ENCODE data around the gene TTYH2. TPM values are rescaled to one million over a fixed set of nuclear protein-coding genes. Genes with fewer than 3 reads are reported as not detected.

The TTYH2 gene
- total and polyA plus RNA-seq, 2 experiments from 2014 or later, result 1.4 to 3.9 TPM

GRCh38 chr17:74219576-74220133 is 6.3 kb downstream of the TTYH2 start:
- H3K36me3 Mint-ChIP-seq (ENCODE audit: low read depth), result no peaks in the 10 kb centered on the region
- H3K4me3 ChIP-seq, result no peak overlapping the region
- H4K20me1 ChIP-seq (replicated peaks; ENCODE audit: insufficient read depth), result no peaks in the 10 kb centered on the region
- H3K27ac ChIP-seq (ENCODE audit: low read depth), result no peak overlapping the region
- no peak overlapping the region for H3K4me2 ChIP-seq
- DNase-seq (ENCODE audit: low spot score) (no peak), ATAC-seq (no peak)
- no peaks in the 10 kb centered on the region for H3K36me3 ChIP-seq (ENCODE audit: insufficient read depth)
- peaks cover under 1% of the 10 kb centered on the region; the same call in 1 of the 3 replicates for H3K4me1 Mint-ChIP-seq
- H3K4me3 Mint-ChIP-seq, result no peak overlapping the region; the same call in 2 of the 3 replicates
- TF ChIP-seq STAT1 (IDR thresholded peaks at IDR 0.05; ENCODE audit: unreplicated experiment), result no peak
- TF ChIP-seq REST (IDR thresholded peaks at IDR 0.05; ENCODE audit: unreplicated experiment), result no peak
- no peak for TF ChIP-seq ZNF114 (CRISPR knock-in tag; IDR thresholded peaks at IDR 0.05)
- TF ChIP-seq JUNB (IDR thresholded peaks at IDR 0.05; ENCODE audit: unreplicated experiment), result no peak
- H2AFZ ChIP-seq, result no peak overlapping the region
- no peaks in the 10 kb centered on the region for H3K4me1 ChIP-seq (ENCODE audit: insufficient read depth)
- H3K27me3 Mint-ChIP-seq (ENCODE audit: insufficient read depth, low read depth, poor library complexity), result peaks cover 13% of the 10 kb centered on the region
- no peaks in the 10 kb centered on the region for H3K9me3 Mint-ChIP-seq
- H3F3A ChIP-seq (replicated peaks; ENCODE audit: low read depth), result no peaks in the 10 kb centered on the region
- peaks cover 2% of the 10 kb centered on the region; the same call in 1 of the 2 replicates for H3K27me3 ChIP-seq (ENCODE audit: insufficient read depth)
- H3K27ac Mint-ChIP-seq, result no peak overlapping the region
- H3K9me2 ChIP-seq (ENCODE audit: insufficient read depth), result no peaks in the 10 kb centered on the region
- no peaks in the 10 kb centered on the region for H3K79me2 ChIP-seq (replicated peaks; ENCODE audit: insufficient read depth)

- Histone ChIP-seq H3K4me3 (no peak overlapping the region), H2AFZ (no peak overlapping the region), H3K36me3 (ENCODE audit: insufficient read depth) (no peaks in the 10 kb centered on the region), H3K4me1 (ENCODE audit: insufficient read depth) (no peaks in the 10 kb centered on the region), H3K9me2 (ENCODE audit: insufficient read depth) (no peaks in the 10 kb centered on the region), H3K79me2 (replicated peaks; ENCODE audit: insufficient read depth) (no peaks in the 10 kb centered on the region), H3K27ac (ENCODE audit: low read depth) (no peak overlapping the region), H3K4me2 (no peak overlapping the region), H3K27me3 (ENCODE audit: insufficient read depth) (no peaks in the 10 kb centered on the region), H3F3A (replicated peaks; ENCODE audit: low read depth) (no peaks in the 10 kb centered on the region), H4K20me1 (replicated peaks; ENCODE audit: insufficient read depth) (no peaks in the 10 kb centered on the region)
- Mint-ChIP-seq H3K27ac (no peak overlapping the region), H3K9me3 (no peaks in the 10 kb centered on the region; the same call in 2 of the 3 replicates), H3K27me3 (ENCODE audit: insufficient read depth, low read depth, poor library complexity) (peaks cover 9% of the 10 kb centered on the region), H3K36me3 (ENCODE audit: low read depth) (no peaks in the 10 kb centered on the region; the same call in 2 of the 3 replicates), H3K4me3 (no peak overlapping the region), H3K4me1 (no peaks in the 10 kb centered on the region)
- DNase-seq (ENCODE audit: low spot score) (no peak), ATAC-seq (no peak)
- TF ChIP-seq CREB1 (CRISPR knock-in tag; IDR thresholded peaks at IDR 0.05; ENCODE audit: low read depth), result no peak
- no peak for TF ChIP-seq ZNF114 (CRISPR knock-in tag; IDR thresholded peaks at IDR 0.05)
Measured at GRCh38 chr17:74220219-74220618, 6.8 kb downstream of the TTYH2 start.
